T-helper 2 cell (primary cell): Measurements from ENCODE around the gene PDLIM5.
"Not testable (repeated sequence)": the region's sequence is repeated elsewhere in the genome, so short reads cannot be mapped to it uniquely, and the experiment has no call there.

Experiments used
- DNase-seq, 5 experiments: peaks; one replicate each; pipeline versions ENCODE4 v3.0.0 to v3.0.0-alpha.2; 2012 to 2022

The PDLIM5 gene

GRCh38 chr4:94613248-94613647, 161.5 kb downstream of the PDLIM5 start:
- DNase-seq = no peak

DNA sequence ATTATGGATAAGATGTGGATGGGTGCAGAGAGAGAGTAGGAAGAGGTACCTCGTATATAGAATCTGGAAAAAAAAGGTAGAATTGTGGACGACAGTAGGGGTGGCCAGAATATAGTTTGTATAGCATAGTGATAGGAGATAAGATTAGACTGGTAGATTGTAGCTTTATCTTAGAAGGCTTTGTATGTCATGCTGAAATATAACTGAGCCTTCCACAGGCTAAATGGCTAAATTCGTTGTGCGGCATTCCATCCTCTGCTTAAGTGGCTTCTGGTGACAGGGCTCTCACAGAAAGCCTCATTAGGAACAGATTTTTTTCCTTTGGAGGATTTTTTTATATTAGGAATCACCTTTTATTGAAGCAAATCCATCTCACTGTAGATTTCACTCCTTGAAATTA, 163.7 kb downstream of the PDLIM5 start:
- no peak for DNase-seq

DNA sequence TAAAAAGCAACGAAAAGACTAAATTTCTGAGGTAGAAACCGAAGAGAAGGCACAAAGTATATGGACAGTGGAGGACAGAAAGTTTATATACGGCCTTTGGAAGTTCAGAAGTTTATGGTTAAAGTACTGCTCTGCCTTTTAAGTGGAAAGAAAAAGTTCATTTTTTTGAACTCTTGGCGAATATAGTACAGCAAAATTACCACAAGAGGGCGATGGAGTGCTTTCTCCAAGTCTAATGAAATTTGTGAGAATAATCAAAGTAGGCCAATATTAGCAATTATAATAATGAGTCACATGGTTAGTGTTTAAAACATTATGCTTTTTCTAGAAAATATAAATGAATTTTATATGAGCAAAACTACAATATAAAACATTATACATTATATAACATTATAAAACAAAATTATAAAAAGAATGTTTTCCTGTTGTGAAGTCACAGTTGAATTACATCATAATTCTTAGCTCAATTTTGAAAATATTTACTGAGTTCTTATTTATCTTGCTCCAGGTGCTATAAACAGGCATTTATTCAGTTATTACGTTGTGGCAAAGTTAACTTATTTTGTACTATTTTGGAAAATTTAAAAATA, 169.8 kb downstream of the PDLIM5 start:
- peak in 2 of 5 experiments; percentile 4 to 41 for DNase-seq

DNA sequence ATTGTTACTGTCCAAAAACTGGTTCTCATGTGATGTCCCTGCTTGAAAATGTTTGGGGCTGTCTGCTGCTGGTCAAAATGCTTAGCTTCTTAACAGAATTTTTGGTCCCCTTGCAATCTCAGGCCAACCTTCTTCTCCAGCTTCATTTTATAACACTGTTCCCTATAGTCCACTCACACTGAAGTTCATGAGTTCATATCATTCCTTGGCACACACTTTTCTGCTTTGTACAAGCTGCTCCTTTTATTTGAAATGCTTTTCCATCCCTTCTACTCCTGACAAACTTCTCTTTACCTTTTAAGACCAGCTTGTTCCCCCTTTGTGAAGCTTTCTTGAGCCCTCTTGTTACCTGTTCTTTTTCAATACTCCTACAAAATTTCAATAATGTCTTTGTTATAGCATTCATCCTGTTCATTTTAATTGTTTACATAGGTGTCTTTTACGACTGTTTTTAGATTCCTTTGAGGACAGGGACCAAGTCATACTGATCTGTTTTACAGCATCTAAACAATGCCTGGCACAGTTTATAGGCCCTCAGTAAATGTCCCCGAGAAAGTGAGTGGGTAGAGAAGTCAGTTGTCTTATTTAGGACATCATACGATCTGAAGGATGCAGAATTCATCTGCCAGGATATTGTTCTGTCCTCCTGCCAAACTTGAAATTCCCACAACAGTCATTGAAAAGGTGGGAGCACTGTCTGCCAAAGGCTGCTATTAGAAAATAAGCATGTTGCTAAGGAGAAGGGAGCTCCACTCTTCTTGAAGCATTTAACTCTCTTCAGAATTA, 171.6 kb downstream of the PDLIM5 start:
- no peak for DNase-seq

DNA sequence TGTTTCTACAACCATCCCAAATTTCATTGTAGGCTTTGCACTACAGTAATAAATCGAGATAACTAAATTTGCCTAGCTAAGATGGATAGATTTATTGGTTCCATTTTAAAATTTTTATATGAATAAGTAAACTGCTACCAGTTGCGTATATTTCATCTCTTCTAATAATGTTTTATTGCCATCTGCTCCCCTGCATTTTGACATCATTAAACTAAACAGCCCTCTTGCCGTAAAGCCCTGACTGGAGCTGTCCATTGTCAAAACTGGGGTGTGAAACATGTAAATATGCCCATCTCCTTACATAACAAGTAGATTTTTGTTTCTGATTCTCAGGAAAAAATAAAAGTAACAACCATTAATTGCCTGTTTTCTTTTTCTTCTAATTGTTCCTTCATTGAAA, 175.2 kb downstream of the PDLIM5 start:
- DNase-seq = no peak

DNA sequence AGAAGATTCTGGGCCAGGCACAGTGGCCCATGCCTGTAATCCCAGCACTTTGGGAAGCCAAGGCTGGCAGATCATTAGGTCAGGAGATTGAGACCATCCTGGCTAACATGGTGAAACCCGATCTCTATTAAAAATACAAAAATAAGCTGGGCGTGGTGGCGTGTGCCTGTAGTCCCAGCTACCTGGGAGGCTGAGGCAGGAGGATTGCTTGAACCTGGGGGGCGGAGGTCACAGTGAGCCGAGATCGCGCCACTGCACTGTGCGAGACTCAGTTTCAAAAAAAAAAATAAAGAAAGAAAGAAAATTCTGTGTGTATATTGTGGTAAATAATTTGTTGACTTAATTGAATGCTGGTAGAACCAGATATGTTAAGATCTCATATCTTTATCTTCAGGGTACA, 177.3 kb downstream of the PDLIM5 start:
- not testable (repeated sequence) for DNase-seq

GRCh38 chr4:94629837-94630236, 178.1 kb downstream of the PDLIM5 start:
- no peak for DNase-seq

DNA sequence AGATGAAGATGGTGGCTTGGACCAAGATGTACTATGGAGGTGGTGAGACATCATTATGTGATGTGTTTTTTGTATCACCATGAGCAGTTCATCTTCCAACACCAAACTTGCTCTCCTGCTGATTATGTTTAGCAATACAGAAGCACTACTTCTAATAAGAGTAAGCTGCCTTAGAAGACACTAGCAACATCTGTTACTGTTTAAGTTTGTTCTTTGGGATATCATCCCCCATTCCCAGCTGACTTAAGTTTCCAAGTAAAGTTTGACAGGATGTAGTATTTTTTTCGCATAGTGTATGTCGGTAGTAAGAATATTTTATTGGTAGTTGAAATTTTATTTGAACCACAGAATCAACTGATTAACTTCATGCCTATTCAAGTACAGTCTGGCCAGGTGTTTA, 182.5 kb downstream of the PDLIM5 start:
- no peak for DNase-seq

DNA sequence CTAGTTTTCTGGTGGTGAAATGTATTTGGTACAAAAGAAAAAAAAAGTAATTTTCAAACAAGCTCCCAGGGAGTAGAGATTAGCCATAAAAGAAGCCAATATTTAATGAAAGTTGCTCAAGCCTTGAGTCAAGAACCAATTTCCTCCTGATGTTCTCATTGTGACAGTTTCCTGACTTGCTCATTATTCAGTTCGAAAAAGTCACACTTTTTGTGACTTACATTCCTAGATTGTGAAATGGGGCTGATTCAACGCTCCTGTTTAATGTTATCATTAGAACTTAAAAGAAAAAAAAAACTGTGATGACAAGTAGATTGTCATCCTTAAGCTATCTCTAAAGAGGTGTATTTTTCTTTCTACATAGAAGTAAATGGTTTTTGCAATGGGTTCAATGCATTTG, 183.4 kb downstream of the PDLIM5 start:
- DNase-seq = no peak

- DNase-seq = no peak
Observed at GRCh38 chr4:94636004-94636403, 184.3 kb downstream of the PDLIM5 start.

DNA sequence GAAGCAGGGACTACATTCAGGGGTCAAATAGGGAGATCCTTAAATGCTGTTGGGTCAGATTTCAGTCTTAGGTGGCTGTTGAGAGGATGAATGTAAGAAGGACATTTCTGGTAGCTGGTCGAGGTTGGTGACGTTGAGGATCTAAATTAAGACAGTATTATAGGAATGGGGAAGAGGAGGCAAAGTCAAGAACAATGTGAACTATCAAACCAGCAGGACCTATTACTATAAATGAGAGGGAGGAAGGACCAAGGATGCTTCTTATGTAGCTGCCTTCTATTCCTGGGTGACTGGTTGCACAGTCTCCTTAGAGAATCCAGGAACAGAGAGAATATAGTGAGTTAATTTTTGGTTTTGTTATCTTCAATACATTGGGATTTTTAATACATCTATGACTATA, 187.6 kb downstream of the PDLIM5 start:
- DNase-seq = no peak

GRCh38 chr4:94640151-94640550, 188.4 kb downstream of the PDLIM5 start:
- DNase-seq = no peak

DNA sequence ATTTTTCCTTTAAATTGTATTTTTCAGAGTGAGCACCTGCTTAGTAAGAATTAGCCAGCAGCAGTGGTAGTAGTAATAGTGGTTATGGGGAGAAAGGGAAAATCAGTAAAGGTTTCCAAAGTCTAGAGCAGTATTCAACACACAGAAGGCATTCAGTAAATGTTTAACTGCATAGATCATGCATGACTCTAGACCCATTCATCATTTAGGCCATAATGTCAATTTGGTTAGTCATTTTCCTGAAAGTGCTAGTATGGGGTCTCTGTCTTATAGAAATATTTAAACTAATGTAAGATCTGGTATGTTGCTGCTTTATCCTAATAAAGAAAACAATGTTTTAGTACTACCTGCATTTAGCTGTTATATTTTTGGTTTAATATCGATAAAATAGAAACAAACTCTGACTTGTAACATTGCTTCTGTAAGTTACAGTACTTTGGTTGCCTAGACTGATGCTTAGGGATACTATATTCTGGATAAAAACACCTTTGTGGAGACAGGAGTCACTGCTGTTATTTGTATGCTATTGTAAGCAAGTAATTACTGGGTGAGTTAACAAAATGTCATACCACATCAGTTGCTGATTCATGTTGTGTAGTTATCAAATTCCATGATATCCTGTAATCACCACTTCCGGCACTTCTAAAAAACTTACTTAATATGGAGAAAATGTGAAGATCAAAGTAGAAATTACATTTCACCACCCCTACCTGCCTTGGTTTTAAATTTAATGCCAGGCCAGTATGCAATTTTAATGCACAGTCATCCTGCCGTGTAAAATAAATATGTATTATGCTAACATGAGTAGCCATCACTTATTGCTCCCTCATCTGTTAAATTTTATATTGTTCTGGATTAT, 190.2 kb downstream of the PDLIM5 start:
- no peak for DNase-seq

DNA sequence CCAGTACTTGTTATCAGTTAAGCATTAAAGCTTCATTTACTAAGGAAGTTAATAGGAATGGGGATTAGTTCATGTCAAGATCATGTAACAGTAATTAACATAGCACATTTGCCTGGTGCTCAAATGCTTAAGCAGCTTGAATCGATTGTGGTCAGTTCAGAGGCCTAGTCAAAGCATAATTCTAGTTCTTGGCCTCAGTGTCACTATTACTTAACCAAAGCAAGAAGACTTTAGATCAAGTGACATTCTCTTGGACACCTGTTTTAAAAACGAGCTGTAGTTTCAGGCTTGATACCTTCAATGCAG, 190.8 kb downstream of the PDLIM5 start:
- no peak for DNase-seq

GRCh38 chr4:94648699-94649098, 197.0 kb downstream of the PDLIM5 start:
- DNase-seq = peak in 1 of 5 experiments; percentile 1

DNA sequence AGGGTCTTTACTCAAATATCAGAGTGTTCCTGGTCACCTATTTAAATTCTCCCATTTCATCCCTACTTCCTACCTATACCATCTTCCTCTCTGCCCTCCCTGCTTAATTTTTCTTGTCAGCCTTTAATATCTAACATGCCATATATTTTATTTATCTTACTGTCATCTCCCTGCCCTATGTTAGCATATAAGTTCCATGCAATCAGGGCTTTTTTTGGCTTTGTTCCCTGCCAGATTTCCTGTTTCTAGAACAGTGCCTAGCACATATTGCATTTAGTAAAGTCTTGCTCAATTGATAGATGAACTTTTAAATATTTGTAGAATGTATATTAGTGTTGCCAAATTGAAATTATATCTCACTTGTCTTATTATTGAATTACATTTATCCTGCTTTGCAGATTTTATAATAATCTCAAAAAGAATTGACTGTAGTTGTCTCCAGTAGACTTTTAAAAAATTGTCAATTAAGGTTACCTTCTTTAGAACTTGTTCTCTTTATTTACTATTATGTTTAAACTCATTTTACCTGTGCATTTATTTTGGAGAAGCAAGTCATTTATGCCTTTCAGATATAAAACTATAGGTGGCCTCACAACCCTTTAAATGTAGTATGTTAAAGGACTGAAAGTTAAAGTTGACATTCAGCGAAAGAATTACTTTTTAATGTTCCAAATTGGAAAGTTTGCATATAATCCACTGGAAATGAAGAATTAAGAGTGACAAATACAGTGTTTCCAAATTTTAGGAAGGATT, 197.8 kb downstream of the PDLIM5 start:
- DNase-seq = no peak

- no peak for DNase-seq
Observed at GRCh38 chr4:94650134-94650495, 198.4 kb downstream of the PDLIM5 start.

- DNase-seq = no peak
Observed at GRCh38 chr4:94650690-94651089, 198.9 kb downstream of the PDLIM5 start.

DNA sequence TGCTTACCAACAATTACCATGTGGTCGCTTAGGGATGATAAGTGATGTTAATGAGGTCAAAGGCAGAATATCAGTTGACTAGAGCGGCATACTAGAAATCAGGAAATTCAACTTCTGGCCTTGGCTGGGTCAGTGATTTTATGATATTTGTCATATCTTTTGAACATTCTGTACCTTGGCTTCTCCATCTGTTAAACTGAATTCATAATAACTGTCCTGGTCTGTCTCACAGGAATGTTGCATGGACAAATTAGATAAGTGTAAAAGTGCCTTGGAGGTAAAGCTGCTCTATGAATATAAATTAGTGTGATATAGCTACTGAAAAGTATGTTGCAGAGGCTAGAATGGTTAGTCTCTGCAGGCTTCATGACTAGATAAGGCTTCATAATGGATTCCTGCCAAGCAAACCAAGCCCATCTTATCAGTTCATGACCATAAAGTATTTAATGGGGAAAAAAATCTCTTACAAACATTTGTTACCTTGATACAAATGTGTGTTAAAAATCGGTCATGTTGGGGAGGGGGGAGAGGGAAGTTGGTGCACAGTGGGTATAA, 201.4 kb downstream of the PDLIM5 start:
- no peak for DNase-seq

- DNase-seq = no peak
Observed at GRCh38 chr4:94653984-94654609, 202.4 kb downstream of the PDLIM5 start.

- DNase-seq = no peak
Observed at GRCh38 chr4:94654714-94655113, 203.0 kb downstream of the PDLIM5 start.

- peak in 1 of 5 experiments; percentile 16 for DNase-seq
Observed at GRCh38 chr4:94660614-94661013, 208.9 kb downstream of the PDLIM5 start.
